ENCODE results near the gene PLA2G6. TPM values are rescaled to one million over a fixed set of nuclear protein-coding genes. Genes with fewer than 3 reads are reported as not detected.
A peak's percentile ranks its signal among the peaks of the same experiment; 100 is the strongest.

PLA2G6 gene
- total and polyA plus RNA-seq, 9 of the 15 experiments (the other 6 are each of a cell fraction or from before 2014, with no cell fraction given), result 0.11 to 12.2 (median 9.7) TPM

DNA sequence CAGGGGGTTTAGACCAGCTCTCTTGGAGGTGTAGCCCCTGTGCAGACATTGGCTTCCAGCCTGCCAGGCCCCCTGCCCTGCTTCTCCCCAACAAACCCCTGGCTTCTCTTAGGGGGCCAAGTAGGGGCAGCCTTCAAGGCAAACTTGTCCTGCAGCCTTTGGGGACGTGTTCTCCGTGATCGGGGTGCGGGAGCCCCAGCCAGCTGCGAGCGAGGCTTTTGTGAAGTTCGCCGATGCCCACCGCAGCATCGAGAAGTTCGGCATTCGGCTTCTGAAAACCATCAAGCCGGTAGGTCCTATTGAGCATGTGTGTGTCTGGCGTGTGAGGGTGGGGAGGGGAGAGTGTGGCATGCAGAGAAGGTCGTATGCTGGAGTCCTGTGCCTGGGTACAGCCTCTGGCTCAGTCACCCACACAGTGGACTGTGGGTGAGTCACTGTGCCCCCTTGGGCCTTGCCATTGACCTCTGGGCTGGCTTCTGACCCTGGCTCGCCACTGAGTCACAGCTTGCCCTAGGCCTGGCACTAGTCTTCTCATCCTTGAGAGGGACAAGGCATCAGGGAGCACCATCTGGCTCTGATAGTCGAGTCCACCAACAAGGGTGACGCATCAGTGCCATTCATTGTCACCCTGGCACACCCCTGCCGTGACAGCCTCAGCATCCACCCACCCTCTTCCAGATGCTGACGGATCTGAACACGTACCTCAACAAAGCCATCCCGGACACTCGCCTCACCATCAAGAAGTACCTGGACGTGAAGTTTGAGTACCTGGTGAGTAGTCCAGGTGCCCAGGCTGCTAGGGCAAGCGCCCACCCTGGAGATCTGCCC, 109.1 kb downstream of the PLA2G6 start (continued):
- TF ChIP-seq EP400 (IDR thresholded peaks at IDR 0.05), result no peak

GRCh38 chr22:38071421-38072321, 110.0 kb downstream of the PLA2G6 start:
- intact Hi-C loops (cut with micrococcal nuclease), result no loop called here
- ChIA-PET CTCF (ENCODE audit: low intra/inter-chr PET ratio) (no interaction called here), POLR2A (interaction anchor here (0.6 to 1.0 kb wide), 3 partner anchors 16 to 387 kb away, joined by 3 to 5 read pairs (median 3); partner anchors contain the start of gene MAFF)

More at GRCh38 chr22:38071421-38072321, 110.0 kb downstream of the PLA2G6 start:
- no peak for FAIRE-seq
- H3K27me3 ChIP-seq (ENCODE audit: control insufficient read depth in 2 of 2, insufficient read depth in 2 of 2, low read length in 2 of 2), result no peaks in the 10 kb centered on the region
- in situ Hi-C loops (cut with MboI), result loop anchor here (25.0 kb wide), 2 partner anchors 516 to 941 kb away; partner anchors contain the start of genes APOBEC3C and APOBEC3D
- TF ChIP-seq ZZZ3 (IDR thresholded peaks at IDR 0.05) (no peak), RAD21 (CRISPR knock-in tag; conservative IDR thresholded peaks at IDR 0.05 in 1 of 2, IDR thresholded peaks at IDR 0.05 in 1 of 2) (peak in 1 of 2 experiments; percentile 9; a peak in 1 of 4 replicates)
- TF ChIP-seq, protein P1, sequence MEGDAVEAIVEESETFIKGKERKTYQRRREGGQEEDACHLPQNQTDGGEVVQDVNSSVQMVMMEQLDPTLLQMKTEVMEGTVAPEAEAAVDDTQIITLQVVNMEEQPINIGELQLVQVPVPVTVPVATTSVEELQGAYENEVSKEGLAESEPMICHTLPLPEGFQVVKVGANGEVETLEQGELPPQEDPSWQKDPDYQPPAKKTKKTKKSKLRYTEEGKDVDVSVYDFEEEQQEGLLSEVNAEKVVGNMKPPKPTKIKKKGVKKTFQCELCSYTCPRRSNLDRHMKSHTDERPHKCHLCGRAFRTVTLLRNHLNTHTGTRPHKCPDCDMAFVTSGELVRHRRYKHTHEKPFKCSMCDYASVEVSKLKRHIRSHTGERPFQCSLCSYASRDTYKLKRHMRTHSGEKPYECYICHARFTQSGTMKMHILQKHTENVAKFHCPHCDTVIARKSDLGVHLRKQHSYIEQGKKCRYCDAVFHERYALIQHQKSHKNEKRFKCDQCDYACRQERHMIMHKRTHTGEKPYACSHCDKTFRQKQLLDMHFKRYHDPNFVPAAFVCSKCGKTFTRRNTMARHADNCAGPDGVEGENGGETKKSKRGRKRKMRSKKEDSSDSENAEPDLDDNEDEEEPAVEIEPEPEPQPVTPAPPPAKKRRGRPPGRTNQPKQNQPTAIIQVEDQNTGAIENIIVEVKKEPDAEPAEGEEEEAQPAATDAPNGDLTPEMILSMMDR (IDR thresholded peaks at IDR 0.05 in 2 of 3, conservative IDR thresholded peaks at IDR 0.05 in 1 of 3; ENCODE audit: insufficient read depth in 2 of 3, low read depth in 1 of 3, low read length in 3 of 3), result peak; percentile 8 to 55 (median 31); a peak in 4 of 6 replicates
- H3K9ac ChIP-seq (ENCODE audit: insufficient read depth in 1 of 2, low read depth in 2 of 2, low read length in 2 of 2), result no peak overlapping the region
- no TSS peak for BruUV-seq (replicated peaks)
- peaks cover 0 to 26% of the 10 kb centered on the region in 2 experiments; a peak in 2 of 5 replicates for H3K4me1 ChIP-seq (replicated peaks in 1 of 2; ENCODE audit: control insufficient read depth in 2 of 2, insufficient read depth in 2 of 2, low read length in 2 of 2)
- H3K79me2 ChIP-seq (ENCODE audit: control insufficient read depth, insufficient read depth, low read length), result no peaks in the 10 kb centered on the region
- H3K4me3 ChIP-seq, result no peak overlapping the region
- ATAC-seq, result 0 out of 3 replicates have a peak, but pooled peaks have one; percentile 22
- no peaks in the 10 kb centered on the region for H3K9me3 ChIP-seq (replicated peaks; ENCODE audit: control insufficient read depth, insufficient read depth, low read depth, low read length)
- H4K20me1 ChIP-seq (replicated peaks; ENCODE audit: control insufficient read depth, insufficient read depth, low read length), result no peaks in the 10 kb centered on the region
- WGBS (ENCODE audit: insufficient coverage, low coverage, missing lambda C conversion rate), result 71% methylated on average over 14 of the region's 22 CpGs
- H3K27ac ChIP-seq (ENCODE audit: extremely low read depth, low read depth, low read length), result no peak overlapping the region
- no peak for DNase-seq (ENCODE audit: extremely low read depth in 1 of 4, low spot score in 3 of 4)
- no peaks in the 10 kb centered on the region for H3K9me1 ChIP-seq (ENCODE audit: control insufficient read depth, insufficient read depth, low read length)
- no peaks in the 10 kb centered on the region for H3K36me3 ChIP-seq (ENCODE audit: control insufficient read depth, insufficient read depth, low read length)
- H3K4me2 ChIP-seq (ENCODE audit: insufficient read depth, low read length), result no peak overlapping the region
- H2AFZ ChIP-seq (ENCODE audit: low read depth, low read length), result no peak overlapping the region

Measured in K562 (cell line).